Gastrocnemius medialis (tissue), 4 donors: ENCODE measurements around the gene SLC6A15. TPM values are rescaled to one million over a fixed set of nuclear protein-coding genes. Genes with fewer than 3 reads are reported as not detected.

Source experiments
- ATAC-seq, 2 donors: fragments of 150-250 bp; one replicate each; pipeline ENCODE4 v1.9.1; 2016
- DNase-seq, 2 donors: peaks; one replicate each; pipeline ENCODE4 v3.0.0-alpha.2; 2019
- H3K27ac ChIP-seq, 4 donors: fragments of 200-600 bp; sonication (generic); 1 replicate in 1 of 4; 2 replicates in 3 of 4; pipeline ENCODE4 v1.5.1; 2016 to 2018; ENCODE audit warnings: mild to moderate bottlenecking in 2 of 4, moderate library complexity in 1 of 4
- H3K27me3 ChIP-seq, 3 donors: fragments of 200-600 bp; sonication (generic) in 2 of 3; 1 replicate in 1 of 3; 2 replicates in 2 of 3; pipeline versions ENCODE4 v1.5.1 to v1.6.0; 2016 to 2019; ENCODE audit warnings: mild to moderate bottlenecking in 1 of 3, moderate library complexity in 1 of 3
- H3K36me3 ChIP-seq, 2 donors: fragments of 200-600 bp; sonication (generic) in 1 of 2; one replicate each; pipeline ENCODE4 v1.5.1; 2017 to 2018
- H3K4me1 ChIP-seq, 2 donors: fragments of 200-600 bp; sonication (generic) in 1 of 2; one replicate each; pipeline ENCODE4 v1.5.1; 2016 to 2017; ENCODE audit warnings: mild to moderate bottlenecking in 2 of 2
- H3K4me3 ChIP-seq, 4 donors: fragments of 200-600 bp; sonication (generic) in 3 of 4; 1 replicate in 1 of 4; 2 replicates in 3 of 4; pipeline ENCODE4 v1.5.1; 2016 to 2019; ENCODE audit warnings: mild to moderate bottlenecking in 2 of 4
- H3K9me3 ChIP-seq, 3 donors: fragments of 200-600 bp; sonication (generic) in 2 of 3; 1 replicate in 1 of 3; 2 replicates in 2 of 3; pipeline ENCODE4 v1.5.1; 2016 to 2019
- CTCF ChIP-seq, 5 experiments: fragments of 450-650 bp in 3 of 5; fragments of 200-600 bp in 2 of 5; sonication (generic) in 2 of 5; IDR thresholded peaks in 4 of 5; conservative IDR thresholded peaks in 1 of 5; 1 replicate in 4 of 5; 2 replicates in 1 of 5; pipeline ENCODE4 v1.5.1; 2016 to 2019; ENCODE audit warnings: antibody characterized with exemption in 5 of 5, mild to moderate bottlenecking in 3 of 5, moderate library complexity in 3 of 5
- POLR2A ChIP-seq, 2 donors: fragments of 450-650 bp; IDR thresholded peaks; one replicate each; pipeline ENCODE4 v1.6.1; 2017; ENCODE audit warnings: antibody characterized with exemption in 2 of 2, mild to moderate bottlenecking in 2 of 2, moderate library complexity in 2 of 2
- in situ Hi-C, 4 donors: fragments of 200-750 bp; cut with MboI; loops; one replicate each; pipeline versions ENCODE4 v1.15.0 to v1.8.0; 2017; ENCODE audit warnings: low sequenced_read_pairs in 4 of 4
- intact Hi-C: fragments of 100-400 bp; cut with DNase I; formaldehyde crosslinking; loops from one replicate; pipeline ENCODE4 v1.15.1; 2023; ENCODE audit warnings: low total_unique reads
- total RNA-seq, 4 donors: library from RNA; depleted of rRNA; stranded (reverse); fragments of >200 nt; gene quantifications; one replicate each; pipeline versions ENCODE4 v1.1.0 to v1.2.3, GENCODE V29; 2016

Gene SLC6A15
- total RNA-seq, 4 donors from 2014 or later, result 0.51 to 0.91 TPM; not detected in 2

DNA sequence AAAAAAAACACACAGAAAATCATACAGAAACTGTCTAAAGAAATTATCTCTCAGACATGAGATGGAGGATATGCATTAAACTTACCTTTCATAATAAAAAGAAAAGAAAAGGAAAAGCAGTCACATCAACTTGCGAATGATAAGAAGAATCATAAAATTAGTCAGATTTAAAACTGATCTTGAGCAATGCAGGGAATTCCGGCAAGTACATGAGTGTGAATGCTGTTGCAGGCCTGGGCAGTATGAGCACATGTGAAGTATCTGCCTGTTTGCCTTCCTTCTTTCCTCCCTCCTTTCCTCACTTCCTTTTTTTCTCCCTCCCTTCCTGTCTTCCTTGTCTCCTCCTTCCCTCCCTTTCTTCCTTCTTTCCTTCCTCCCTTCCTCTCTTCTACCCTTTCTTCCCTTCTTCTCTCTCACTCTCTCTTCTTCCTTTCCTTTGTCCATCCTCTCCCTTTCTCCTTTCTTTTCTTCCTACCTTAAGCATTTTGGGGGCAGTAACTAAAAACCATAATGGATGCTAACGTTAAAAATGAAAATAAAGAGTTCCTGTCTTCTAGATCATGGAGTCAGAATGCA lies 38.5 kb upstream of the SLC6A15 start:
- H3K27me3 ChIP-seq, result no peaks in the 10 kb centered on the region
- in situ Hi-C loops, result no loop called here

DNA sequence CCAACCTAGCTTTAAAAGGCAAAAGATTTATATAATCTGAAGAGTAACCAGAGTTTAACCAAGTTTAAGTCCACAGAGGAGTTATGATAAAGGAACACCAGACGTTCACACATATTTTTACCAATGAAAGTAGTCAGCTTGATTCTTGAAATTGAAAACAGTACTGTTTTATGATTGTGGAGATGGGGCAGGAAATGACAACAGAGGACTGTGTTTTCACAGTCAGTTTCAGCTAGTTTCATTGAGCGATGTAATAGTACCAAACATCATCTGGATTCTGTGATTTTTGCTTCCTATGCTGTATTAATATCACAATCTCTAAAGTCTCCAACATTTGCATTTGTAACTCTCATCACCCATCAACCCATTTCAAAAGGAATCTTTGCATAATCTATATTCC lies 34.2 kb upstream of the SLC6A15 start:
- no peak for TF ChIP-seq CTCF (IDR thresholded peaks at IDR 0.05 in 4 of 5, conservative IDR thresholded peaks at IDR 0.05 in 1 of 5)
- in situ Hi-C loops, result no loop called here

More for the DNA sequence above, 38.5 kb upstream of the SLC6A15 start:
- Histone ChIP-seq H3K4me3 (no peak overlapping the region), H3K4me1 (no peaks in the 10 kb centered on the region), H3K36me3 (no peaks in the 10 kb centered on the region), H3K27ac (no peak overlapping the region), H3K9me3 (no peaks in the 10 kb centered on the region)
- DNase-seq (no peak), ATAC-seq (no peak)
- intact Hi-C loops, result no loop called here
- TF ChIP-seq POLR2A (IDR thresholded peaks at IDR 0.05), result no peak
- no peak for TF ChIP-seq CTCF (IDR thresholded peaks at IDR 0.05 in 4 of 5, conservative IDR thresholded peaks at IDR 0.05 in 1 of 5)

GRCh38 chr12:84937415-84937814 lies 24.8 kb upstream of the SLC6A15 start:
- H3K4me1 ChIP-seq, result no peaks in the 10 kb centered on the region
- H3K9me3 ChIP-seq, result no peaks in the 10 kb centered on the region
- ATAC-seq (no peak), DNase-seq (no peak)
- H3K36me3 ChIP-seq, result no peaks in the 10 kb centered on the region
- TF ChIP-seq POLR2A (IDR thresholded peaks at IDR 0.05), result no peak
- TF ChIP-seq CTCF (IDR thresholded peaks at IDR 0.05 in 4 of 5, conservative IDR thresholded peaks at IDR 0.05 in 1 of 5), result no peak
- no peaks in the 10 kb centered on the region for H3K27me3 ChIP-seq
- H3K4me3 ChIP-seq, result no peak overlapping the region
- intact Hi-C loops, result no loop called here
- H3K27ac ChIP-seq, result no peak overlapping the region
- in situ Hi-C loops, result no loop called here

More for the DNA sequence above, 34.2 kb upstream of the SLC6A15 start:
- Histone ChIP-seq H3K9me3 (no peaks in the 10 kb centered on the region), H3K4me3 (no peak overlapping the region), H3K27ac (no peak overlapping the region), H3K36me3 (no peaks in the 10 kb centered on the region), H3K27me3 (no peaks in the 10 kb centered on the region), H3K4me1 (no peaks in the 10 kb centered on the region)
- DNase-seq, result no peak
- ATAC-seq, result no peak
- intact Hi-C loops, result no loop called here

DNA sequence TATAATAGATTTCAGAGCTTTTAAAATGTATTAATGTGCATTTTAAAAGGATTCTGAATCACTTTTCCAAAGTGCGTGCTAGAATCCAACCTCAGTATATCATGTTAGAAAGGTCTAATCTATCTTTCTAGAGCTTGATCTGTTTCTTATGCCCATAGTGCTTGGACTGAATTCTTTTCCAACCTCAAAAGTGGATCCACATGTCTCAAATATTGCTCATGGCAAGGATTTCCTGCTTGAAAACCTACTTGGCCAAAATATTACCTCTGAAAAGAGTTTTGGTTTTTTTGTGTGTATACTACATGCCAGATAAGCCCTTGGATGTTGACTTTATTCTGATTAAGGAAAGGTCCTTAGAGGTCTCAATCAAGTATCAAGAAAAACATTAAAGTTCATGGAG lies 16.9 kb upstream of the SLC6A15 start:
- Histone ChIP-seq H3K27me3 (no peaks in the 10 kb centered on the region), H3K27ac (no peak overlapping the region), H3K4me1 (no peaks in the 10 kb centered on the region), H3K4me3 (no peak overlapping the region), H3K36me3 (no peaks in the 10 kb centered on the region), H3K9me3 (no peaks in the 10 kb centered on the region)
- no peak for DNase-seq
- TF ChIP-seq CTCF (IDR thresholded peaks at IDR 0.05 in 4 of 5, conservative IDR thresholded peaks at IDR 0.05 in 1 of 5), result no peak
- TF ChIP-seq POLR2A (IDR thresholded peaks at IDR 0.05), result no peak
- intact Hi-C loops (no loop called here), in situ Hi-C loops (no loop called here)
- ATAC-seq, result no peak

- H3K4me1 ChIP-seq, result no peaks in the 10 kb centered on the region
- H3K36me3 ChIP-seq, result no peaks in the 10 kb centered on the region
- DNase-seq (no peak), ATAC-seq (no peak)
- H3K9me3 ChIP-seq, result no peaks in the 10 kb centered on the region
- no peak for TF ChIP-seq POLR2A (IDR thresholded peaks at IDR 0.05)
- no peak for TF ChIP-seq CTCF (IDR thresholded peaks at IDR 0.05 in 4 of 5, conservative IDR thresholded peaks at IDR 0.05 in 1 of 5)
- H3K4me3 ChIP-seq, result no peak overlapping the region
- no peaks in the 10 kb centered on the region for H3K27me3 ChIP-seq
- in situ Hi-C loops, result no loop called here
- H3K27ac ChIP-seq, result no peak overlapping the region
- intact Hi-C loops, result no loop called here
These were observed 12.4 kb upstream of the SLC6A15 start for GRCh38 chr12:84924981-84925380.
